Skin epidermis (tissue), 12 donors: Measurements from ENCODE around the gene CITED4.

Source experiments
- H3K27ac ChIP-seq, 21 experiments: fragments of 200-600 bp; sonication (generic) in 11 of 21; one replicate each; pipeline ENCODE4 v1.5.0; 2020; ENCODE audit warnings: mild to moderate bottlenecking in 3 of 21, inconsistent platforms in 2 of 21, moderate library complexity in 2 of 21
- H3K4me3 ChIP-seq, 7 experiments: fragments of 200-600 bp; sonication (generic) in 2 of 7; one replicate each; pipeline ENCODE4 v1.5.0; 2020; ENCODE audit warnings: inconsistent platforms in 2 of 7, mild to moderate bottlenecking in 2 of 7, moderate library complexity in 1 of 7

The CITED4 gene

DNA sequence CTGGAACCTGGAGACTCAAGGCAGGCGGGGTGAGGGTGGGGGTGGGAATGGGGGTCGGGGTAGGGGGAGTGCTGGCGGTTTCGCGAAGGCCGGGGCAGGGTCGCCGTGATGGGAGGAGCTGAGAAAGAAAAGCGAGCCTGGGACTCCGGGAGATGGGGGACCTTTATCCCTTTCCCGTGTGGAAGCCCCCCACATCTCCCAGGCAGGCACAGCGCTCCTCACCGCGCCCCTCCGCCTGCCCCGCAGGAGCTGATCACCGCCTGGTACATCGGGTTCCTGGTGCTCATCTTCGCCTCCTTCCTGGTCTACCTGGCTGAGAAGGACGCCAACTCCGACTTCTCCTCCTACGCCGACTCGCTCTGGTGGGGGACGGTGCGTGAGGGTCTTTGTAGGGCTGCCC lies 43.1 kb downstream of the CITED4 start:
- Histone ChIP-seq H3K27ac (no peak overlapping the region), H3K4me3 (peak overlapping the region in 1 of 7 experiments; percentile 18)

DNA sequence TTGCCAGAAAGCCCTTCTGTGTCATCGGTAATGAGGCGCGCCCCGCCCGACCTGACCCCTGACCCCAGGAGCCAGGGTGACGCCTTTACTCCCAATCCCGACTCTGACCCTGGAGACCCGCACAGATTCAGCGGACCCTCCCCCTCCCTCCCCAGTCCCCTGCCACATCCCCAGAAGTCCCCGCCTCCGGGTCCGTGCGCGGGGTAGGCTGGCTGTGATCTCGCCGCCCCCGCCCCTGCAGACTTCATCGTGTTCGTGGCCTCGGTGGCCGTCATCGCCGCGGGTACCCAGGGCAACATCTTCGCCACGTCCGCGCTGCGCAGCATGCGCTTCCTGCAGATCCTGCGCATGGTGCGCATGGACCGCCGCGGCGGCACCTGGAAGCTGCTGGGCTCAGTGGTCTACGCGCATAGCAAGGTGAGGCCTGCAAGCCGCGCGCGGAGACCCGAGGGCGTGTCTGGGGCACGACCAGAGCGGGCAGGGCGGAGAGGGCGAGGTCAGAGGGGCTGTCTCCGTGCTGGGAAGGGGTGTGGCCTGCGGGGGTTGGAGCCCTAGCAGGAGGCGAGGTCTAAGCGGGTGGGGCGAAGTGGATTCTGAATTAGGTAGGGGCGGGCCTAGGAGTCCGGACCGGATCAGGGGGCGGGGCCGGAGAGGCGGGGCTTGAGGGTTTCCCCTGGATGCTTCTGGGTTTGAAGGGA lies 43.8 kb downstream of the CITED4 start:
- peak overlapping the region in 2 of 21 experiments; percentile 35 to 46 for H3K27ac ChIP-seq
- peak overlapping the region; percentile 18 to 39 (median 32) for H3K4me3 ChIP-seq

DNA sequence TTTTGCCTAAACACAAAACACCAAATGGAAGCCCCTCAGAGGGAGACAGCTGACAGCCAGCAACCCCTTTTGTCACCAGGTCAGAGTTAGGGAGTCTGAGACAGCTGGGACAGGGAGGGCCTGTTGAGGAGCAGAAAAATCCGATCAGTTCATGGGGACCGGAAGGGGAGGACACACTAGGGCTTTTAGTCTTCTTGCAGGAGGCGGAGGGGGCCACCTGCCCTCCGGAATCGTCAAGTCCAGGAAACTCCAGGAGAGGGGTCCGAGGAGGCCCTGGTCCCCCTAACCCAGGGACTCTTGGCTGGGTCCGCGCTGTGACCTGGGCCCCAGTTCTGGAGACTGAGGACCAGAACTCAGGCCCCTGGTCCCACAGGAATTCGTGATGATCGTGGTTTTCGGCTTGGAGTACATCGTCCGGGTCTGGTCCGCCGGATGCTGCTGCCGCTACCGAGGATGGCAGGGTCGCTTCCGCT lies 44.3 kb downstream of the CITED4 start:
- peak overlapping the region in 6 of 7 experiments; percentile 18 to 39 (median 34) for H3K4me3 ChIP-seq
- H3K27ac ChIP-seq, result peak overlapping the region in 1 of 21 experiments; percentile 35

DNA sequence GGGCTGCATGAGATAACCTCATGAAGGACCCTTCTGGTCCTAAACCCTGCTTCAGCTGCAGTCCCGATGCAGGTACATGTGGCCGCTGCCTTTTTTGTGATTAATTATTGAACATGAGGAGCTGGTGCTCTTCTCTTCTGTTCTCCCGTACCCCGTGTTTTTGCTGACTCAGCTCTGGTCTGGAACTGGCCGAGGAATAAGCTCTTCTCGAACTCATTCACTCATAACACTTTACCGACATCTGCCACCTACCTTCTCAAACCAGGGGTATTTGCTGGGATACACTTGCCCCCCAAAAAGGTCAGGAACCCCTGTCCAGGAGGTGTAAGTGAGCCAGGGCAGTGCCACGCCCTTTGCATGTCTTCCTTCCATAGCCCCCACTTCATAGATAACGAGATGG lies 46.7 kb downstream of the CITED4 start:
- no peak overlapping the region for H3K27ac ChIP-seq

More for the DNA sequence above, 46.7 kb downstream of the CITED4 start:
- no peak overlapping the region for H3K4me3 ChIP-seq
